ENCODE data around the gene GRIK1. TPM values are rescaled to one million over a fixed set of nuclear protein-coding genes. Genes with fewer than 3 reads are reported as not detected.

The GRIK1 gene
- total RNA-seq, 4 donors from 2014 or later = 1.2 to 7.4 (median 1.3) TPM; not detected in 1

DNA sequence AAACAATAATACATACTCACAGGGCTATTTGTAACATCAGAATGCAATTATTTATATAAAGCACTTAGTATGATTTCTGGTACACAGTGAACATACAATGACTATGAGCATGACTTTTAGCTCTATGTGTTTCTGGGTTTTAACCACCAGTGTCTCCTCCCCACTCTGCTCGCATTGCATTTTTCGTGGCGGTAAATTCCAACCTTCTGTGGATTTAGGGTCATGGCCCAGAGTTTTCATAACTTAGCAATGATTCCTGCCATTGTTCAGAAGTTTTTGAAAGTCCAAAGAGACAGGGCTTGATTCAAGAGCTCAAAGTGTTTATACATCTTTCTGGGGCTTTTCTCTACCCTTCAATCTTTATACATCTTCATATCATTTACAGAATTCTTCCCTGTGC is 449.8 kb downstream of the GRIK1 start:
- no peaks in the 10 kb centered on the region for H3K27me3 ChIP-seq
- H3K4me3 ChIP-seq = no peak overlapping the region
- no peaks in the 10 kb centered on the region for H3K4me1 ChIP-seq
- DNase-seq = no peak
- H3K9me3 ChIP-seq = no peaks in the 10 kb centered on the region
- no peak overlapping the region for H3K27ac ChIP-seq
- TF ChIP-seq POLR2A (IDR thresholded peaks at IDR 0.05) = no peak
- TF ChIP-seq, protein P1, sequence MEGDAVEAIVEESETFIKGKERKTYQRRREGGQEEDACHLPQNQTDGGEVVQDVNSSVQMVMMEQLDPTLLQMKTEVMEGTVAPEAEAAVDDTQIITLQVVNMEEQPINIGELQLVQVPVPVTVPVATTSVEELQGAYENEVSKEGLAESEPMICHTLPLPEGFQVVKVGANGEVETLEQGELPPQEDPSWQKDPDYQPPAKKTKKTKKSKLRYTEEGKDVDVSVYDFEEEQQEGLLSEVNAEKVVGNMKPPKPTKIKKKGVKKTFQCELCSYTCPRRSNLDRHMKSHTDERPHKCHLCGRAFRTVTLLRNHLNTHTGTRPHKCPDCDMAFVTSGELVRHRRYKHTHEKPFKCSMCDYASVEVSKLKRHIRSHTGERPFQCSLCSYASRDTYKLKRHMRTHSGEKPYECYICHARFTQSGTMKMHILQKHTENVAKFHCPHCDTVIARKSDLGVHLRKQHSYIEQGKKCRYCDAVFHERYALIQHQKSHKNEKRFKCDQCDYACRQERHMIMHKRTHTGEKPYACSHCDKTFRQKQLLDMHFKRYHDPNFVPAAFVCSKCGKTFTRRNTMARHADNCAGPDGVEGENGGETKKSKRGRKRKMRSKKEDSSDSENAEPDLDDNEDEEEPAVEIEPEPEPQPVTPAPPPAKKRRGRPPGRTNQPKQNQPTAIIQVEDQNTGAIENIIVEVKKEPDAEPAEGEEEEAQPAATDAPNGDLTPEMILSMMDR (IDR thresholded peaks at IDR 0.05) = no peak
- H3K36me3 ChIP-seq = no peaks in the 10 kb centered on the region

DNA sequence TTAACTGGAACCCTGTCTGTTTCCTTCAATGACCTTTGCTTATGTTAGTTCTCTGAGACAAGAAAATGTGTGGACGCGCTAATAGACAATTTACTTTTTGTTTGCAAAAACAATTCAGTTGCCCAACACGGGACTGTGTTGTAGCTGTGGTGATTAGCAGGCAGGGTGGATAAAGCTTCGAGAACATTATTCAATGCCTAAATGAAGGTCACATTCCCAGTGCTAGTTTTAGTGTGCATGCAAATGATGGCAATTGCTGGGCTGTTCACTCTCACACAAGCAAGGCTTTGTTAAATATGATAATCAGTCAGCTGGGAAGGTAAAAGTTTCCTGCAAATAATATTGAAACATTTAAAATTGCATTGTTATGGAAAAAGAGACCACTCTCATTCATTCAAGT is 452.6 kb downstream of the GRIK1 start:
- DNase-seq = no peak
- TF ChIP-seq, protein P1 (IDR thresholded peaks at IDR 0.05) = no peak
- TF ChIP-seq POLR2A (IDR thresholded peaks at IDR 0.05) = no peak
- no peaks in the 10 kb centered on the region for H3K36me3 ChIP-seq
- no peak overlapping the region for H3K27ac ChIP-seq
- H3K9me3 ChIP-seq = no peaks in the 10 kb centered on the region
- H3K4me3 ChIP-seq = no peak overlapping the region
- no peaks in the 10 kb centered on the region for H3K4me1 ChIP-seq
- no peaks in the 10 kb centered on the region for H3K27me3 ChIP-seq

Other genes with a start within 250 kb of the GRIK1 start
- gene CLDN17, start 226.8 kb upstream of the GRIK1 start, total RNA-seq = not detected

Data from Peyer's patch (tissue), 4 donors.